HEK293T (cell line): ENCODE data around the gene AGK.

Experiments
- CTCF ChIA-PET: fragments of 350-600 bp; formaldehyde crosslinking; extraction: SDS; loops from one replicate; lab custom pipeline; 2021; ENCODE audit warnings: antibody characterized with exemption, inconsistent platforms; lab: Yijun Ruan, JAX
- POLR2A ChIA-PET: fragments of 350-600 bp; formaldehyde crosslinking; extraction: SDS; loops from one replicate; lab custom pipeline; 2020; ENCODE audit warnings: antibody characterized with exemption, inconsistent platforms; lab: Yijun Ruan, JAX
- DNase-seq: peaks from one replicate; pipeline ENCODE4 v3.0.0; 2012; ENCODE audit warnings: mixed read lengths; ENCODE audit errors: extremely low spot score
- ARNT ChIP-seq: fragments of 450-650 bp; IDR thresholded peaks from 2 replicates; pipeline ENCODE4 v1.6.1; 2017; ENCODE audit warnings: mild to moderate bottlenecking
- BHLHE40 ChIP-seq: fragments of 450-650 bp; IDR thresholded peaks from 2 replicates; pipeline ENCODE4 v1.6.1; 2016; ENCODE audit warnings: mild to moderate bottlenecking, moderate library complexity, borderline replicate concordance
- CTBP1 ChIP-seq: fragments of 450-650 bp; IDR thresholded peaks from 2 replicates; pipeline ENCODE4 v1.6.1; 2016; ENCODE audit warnings: borderline replicate concordance
- ELF4 ChIP-seq: fragments of 450-650 bp; IDR thresholded peaks from 2 replicates; pipeline ENCODE4 v1.6.1; 2017; ENCODE audit warnings: antibody characterized with exemption
- FOXA1 ChIP-seq: fragments of 450-650 bp; IDR thresholded peaks from 2 replicates; pipeline ENCODE4 v1.6.1; 2016; ENCODE audit warnings: mild to moderate bottlenecking
- FOXK2 ChIP-seq: fragments of 450-650 bp; IDR thresholded peaks from 2 replicates; pipeline ENCODE4 v1.6.1; 2016; ENCODE audit warnings: mild to moderate bottlenecking
- FOXM1 ChIP-seq: fragments of 450-650 bp; IDR thresholded peaks from 2 replicates; pipeline ENCODE4 v1.6.1; 2017; ENCODE audit warnings: mild to moderate bottlenecking, borderline replicate concordance
- HDGF ChIP-seq: fragments of 450-650 bp; IDR thresholded peaks from 2 replicates; pipeline ENCODE4 v1.6.1; 2017; ENCODE audit warnings: antibody characterized with exemption, borderline replicate concordance
- L3MBTL2 ChIP-seq: fragments of 450-650 bp; conservative IDR thresholded peaks from 2 replicates; pipeline ENCODE4 v1.6.1; 2016; ENCODE audit warnings: mild to moderate bottlenecking
- LEF1 ChIP-seq: fragments of 450-650 bp; IDR thresholded peaks from 2 replicates; pipeline ENCODE4 v1.6.1; 2017; ENCODE audit warnings: mild to moderate bottlenecking, borderline replicate concordance
- NFRKB ChIP-seq: fragments of 450-650 bp; IDR thresholded peaks from 2 replicates; pipeline ENCODE4 v1.6.1; 2016; ENCODE audit warnings: mild to moderate bottlenecking, moderate library complexity
- SP1 ChIP-seq: fragments of 450-650 bp; IDR thresholded peaks from 2 replicates; pipeline ENCODE4 v1.6.1; 2017
- SUZ12 ChIP-seq: fragments of 450-650 bp; IDR thresholded peaks from 2 replicates; pipeline ENCODE4 v1.6.1; 2016; ENCODE audit warnings: mild to moderate bottlenecking
- TARDBP ChIP-seq: fragments of 450-650 bp; IDR thresholded peaks from 2 replicates; pipeline ENCODE4 v1.6.1; 2016
- ZNF384 ChIP-seq: fragments of 450-650 bp; IDR thresholded peaks from 2 replicates; pipeline ENCODE4 v1.6.1; 2016
- TF ChIP-seq, protein P1 (sequence below): fragments of 450-650 bp; IDR thresholded peaks from 2 replicates; pipeline ENCODE4 v1.6.1; 2016

The AGK gene

GRCh38 chr7:141700296-141700847 lies 149.2 kb downstream of the AGK start:
- TF ChIP-seq FOXK2, result no peak
- TF ChIP-seq SP1, result no peak
- no peak for TF ChIP-seq SUZ12
- peak; percentile 72 for TF ChIP-seq ZNF384
- POLR2A ChIA-PET, result interaction anchor here (1.1 to 1.3 kb wide), 2 partner anchors 15 to 17 kb away, joined by 3 read pairs; no protein-coding TSS in a partner anchor
- no peak for DNase-seq
- CTCF ChIA-PET, result interaction anchor here (0.7 to 1.0 kb wide), 2 partner anchors 9 to 89 kb away, joined by 3 read pairs; no protein-coding TSS in a partner anchor

GRCh38 chr7:141700848-141701371 lies 149.7 kb downstream of the AGK start:
- TF ChIP-seq, protein P1, sequence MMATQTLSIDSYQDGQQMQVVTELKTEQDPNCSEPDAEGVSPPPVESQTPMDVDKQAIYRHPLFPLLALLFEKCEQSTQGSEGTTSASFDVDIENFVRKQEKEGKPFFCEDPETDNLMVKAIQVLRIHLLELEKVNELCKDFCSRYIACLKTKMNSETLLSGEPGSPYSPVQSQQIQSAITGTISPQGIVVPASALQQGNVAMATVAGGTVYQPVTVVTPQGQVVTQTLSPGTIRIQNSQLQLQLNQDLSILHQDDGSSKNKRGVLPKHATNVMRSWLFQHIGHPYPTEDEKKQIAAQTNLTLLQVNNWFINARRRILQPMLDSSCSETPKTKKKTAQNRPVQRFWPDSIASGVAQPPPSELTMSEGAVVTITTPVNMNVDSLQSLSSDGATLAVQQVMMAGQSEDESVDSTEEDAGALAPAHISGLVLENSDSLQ, result no peak
- TF ChIP-seq SUZ12 (no peak), HDGF (no peak), NFRKB (no peak), BHLHE40 (no peak), LEF1 (no peak), FOXA1 (no peak), ZNF384 (no peak), ARNT (no peak), SP1 (no peak), CTBP1 (no peak), L3MBTL2 (no peak), TARDBP (no peak), FOXK2 (no peak), FOXM1 (no peak), ELF4 (no peak)
- no peak for DNase-seq
- CTCF ChIA-PET, result interaction anchor here (0.9 to 1.2 kb wide), 3 partner anchors 8 to 46 kb away, joined by 3 to 5 read pairs (median 4); partner anchors contain the start of gene SSBP1
- POLR2A ChIA-PET, result interaction anchor here (1.1 to 3.0 kb wide), 5 partner anchors 11 to 37 kb away, joined by 3 to 26 read pairs (median 4); partner anchors contain the start of gene SSBP1

DNA sequence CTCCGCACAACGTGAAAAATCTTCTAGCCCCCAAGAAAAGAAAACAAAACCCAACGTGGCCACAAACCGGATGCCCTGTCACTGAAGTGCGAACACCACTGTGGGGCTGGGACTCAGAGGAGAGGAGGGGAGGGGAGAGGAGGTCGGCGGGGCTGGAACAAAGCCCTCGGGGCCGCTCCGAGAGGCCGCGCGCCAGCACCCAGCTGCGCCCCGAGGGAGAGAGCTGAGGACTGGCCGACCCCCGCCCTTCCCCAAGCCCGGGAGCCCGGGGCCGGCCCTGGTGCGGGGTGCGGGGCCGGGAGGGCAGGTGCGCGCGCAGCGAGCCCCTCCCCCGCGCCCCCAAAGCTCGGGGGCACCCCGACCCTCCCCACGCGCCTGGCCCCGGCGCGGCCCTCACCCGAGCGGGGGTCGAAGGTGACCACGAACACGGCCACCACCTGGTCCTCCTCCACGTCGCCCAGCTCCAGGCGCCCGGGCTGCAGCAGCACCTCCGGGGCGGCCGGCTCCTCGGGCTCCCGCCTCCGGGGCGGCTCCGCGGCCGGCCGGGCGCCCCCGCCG lies 150.4 kb downstream of the AGK start:
- TF ChIP-seq FOXA1, result no peak
- no peak for TF ChIP-seq ZNF384
- no peak for TF ChIP-seq FOXK2
- no peak for TF ChIP-seq NFRKB
- TF ChIP-seq ARNT, result no peak
- no peak for TF ChIP-seq SUZ12
- TF ChIP-seq FOXM1, result no peak
- TF ChIP-seq CTBP1, result no peak
- no peak for TF ChIP-seq HDGF
- TF ChIP-seq L3MBTL2, result no peak
- no peak for TF ChIP-seq BHLHE40
- no peak for TF ChIP-seq LEF1
- no peak for TF ChIP-seq ELF4
- no peak for TF ChIP-seq SP1
- TF ChIP-seq TARDBP, result no peak
- TF ChIP-seq, protein P1, result no peak
- CTCF ChIA-PET, result interaction anchor here (0.9 to 1.2 kb wide), 2 partner anchors 37 to 47 kb away, joined by 4 to 5 read pairs; partner anchors contain the start of gene SSBP1
- peak; percentile 76 for DNase-seq
- POLR2A ChIA-PET, result interaction anchor here (1.0 to 3.0 kb wide), 7 partner anchors 8 to 37 kb away, joined by 3 to 26 read pairs (median 5); partner anchors contain the start of gene SSBP1

GRCh38 chr7:141702047-141702567 lies 150.9 kb downstream of the AGK start, which contains the start of gene DENND11:
Gene DENND11, minus strand, starts transcription at chr7:141702166. Its CDS starts 13 bp downstream, at chr7:141702153.
- no peak for TF ChIP-seq ZNF384
- ChIA-PET CTCF (interaction anchor here (0.9 to 1.2 kb wide), 2 partner anchors 36 to 47 kb away, joined by 4 to 5 read pairs; partner anchors contain the start of gene SSBP1), POLR2A (interaction anchor here (1.0 to 3.0 kb wide), 7 partner anchors 8 to 36 kb away, joined by 3 to 26 read pairs (median 5); partner anchors contain the start of gene SSBP1)
- peak; percentile 86 for DNase-seq

DNA sequence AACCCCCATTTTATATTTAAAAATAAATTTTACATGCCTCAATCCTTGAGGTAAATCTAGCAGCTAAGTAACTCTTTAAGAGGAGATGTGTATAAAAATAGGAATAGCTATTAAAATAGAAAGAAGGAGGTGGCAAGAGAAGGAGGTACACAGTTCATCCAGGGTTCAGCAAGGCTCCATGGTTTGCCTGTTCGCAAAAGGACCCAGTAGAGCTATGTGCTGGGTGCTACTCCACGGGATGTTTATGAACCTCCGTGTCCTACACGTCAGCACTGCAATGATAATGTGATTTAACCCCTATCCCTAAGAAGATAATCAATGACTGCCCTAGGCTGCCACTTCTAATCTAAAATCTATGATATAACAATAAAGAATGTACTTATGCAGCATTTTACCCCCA lies 151.7 kb downstream of the AGK start:
- ChIA-PET POLR2A (interaction anchor here (1.0 to 3.0 kb wide), 5 partner anchors 9 to 35 kb away, joined by 3 to 26 read pairs (median 5); partner anchors contain the start of gene SSBP1), CTCF (interaction anchor here (0.7 kb wide), 1 partner anchor 11 kb away, joined by 4 read pairs; no protein-coding TSS in a partner anchor)
- TF ChIP-seq ZNF384 (no peak), CTBP1 (no peak)
- no peak for DNase-seq

DNA sequence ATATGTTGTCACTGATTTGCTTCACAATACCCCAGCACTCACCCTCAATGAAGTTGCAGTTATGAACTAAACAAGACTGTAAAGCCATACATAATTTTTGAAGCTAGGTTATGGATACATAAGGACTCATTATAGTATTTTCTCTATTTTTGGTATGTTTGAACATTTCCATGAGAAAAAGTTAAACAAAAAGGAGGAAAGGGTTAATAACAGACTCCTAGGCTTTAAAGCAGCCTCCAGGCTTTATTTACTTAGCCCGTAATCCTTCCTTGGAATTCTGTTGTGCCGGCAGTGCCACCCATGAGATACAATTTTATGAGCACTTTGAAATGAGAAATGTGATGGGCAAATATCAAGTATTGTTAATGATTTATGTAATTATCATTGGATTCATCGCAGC lies 152.9 kb downstream of the AGK start:
- ChIA-PET POLR2A (no interaction called here), CTCF (interaction anchor here (1.1 kb wide), 1 partner anchor 34 kb away, joined by 3 read pairs; the partner anchor contains the start of gene SSBP1)
- no peak for TF ChIP-seq L3MBTL2
- TF ChIP-seq FOXA1, result no peak
- TF ChIP-seq ARNT, result no peak
- DNase-seq, result no peak
